Activated CD8-positive, alpha-beta T cell treated with anti-CD3 and anti-CD28 coated beads, Interleukin-2, amount 10 ng/mL, durations not matched to agents 7 days and 5 days (primary cell): ENCODE data around the gene OGFOD1. TPM values are rescaled to one million over a fixed set of nuclear protein-coding genes. Genes with fewer than 3 reads are reported as not detected.
"Not testable (repeated sequence)": the region's sequence is repeated elsewhere in the genome, so short reads cannot be mapped to it uniquely, and the experiment has no call there.

Experiments used
- ATAC-seq: fragments of 150-1000 bp; cut with Tn5 transposase; one replicate; pipeline ENCODE4 v1.10.0; 2021; ENCODE audit warnings: moderate library complexity
- CTCF ChIA-PET: fragments of 350-600 bp; sonication (Branson Sonifier 250); formaldehyde crosslinking; loops from one replicate; lab custom pipeline; 2021; ENCODE audit warnings: antibody characterized with exemption; lab: Charles Lee
- POLR2A ChIA-PET: fragments of 350-600 bp; sonication (Branson Sonifier 250); formaldehyde crosslinking; loops from one replicate; lab custom pipeline; 2021; ENCODE audit warnings: antibody characterized with exemption; lab: Charles Lee
- DNase-seq: peaks from one replicate; pipeline ENCODE4 v3.0.0-alpha.2; 2020
- H3K27ac Mint-ChIP-seq: one replicate; pipeline ENCODE4 v1.8.0; 2021; ENCODE audit warnings: mild to moderate bottlenecking, mixed read lengths
- H3K27me3 Mint-ChIP-seq: one replicate; pipeline ENCODE4 v1.8.0; 2021; ENCODE audit warnings: low read depth, mixed read lengths
- H3K36me3 Mint-ChIP-seq: one replicate; pipeline ENCODE4 v1.8.0; 2021; ENCODE audit warnings: low read depth, mixed read lengths
- H3K4me1 Mint-ChIP-seq: one replicate; pipeline ENCODE4 v1.8.0; 2021; ENCODE audit warnings: low read depth, mixed read lengths
- H3K4me3 Mint-ChIP-seq: one replicate; pipeline ENCODE4 v1.8.0; 2021; ENCODE audit warnings: mild to moderate bottlenecking, mixed read lengths
- H3K9me3 Mint-ChIP-seq: one replicate; pipeline ENCODE4 v1.8.0; 2022; ENCODE audit warnings: mixed read lengths; ENCODE audit not compliant: insufficient read depth
- total RNA-seq, 2 experiments: library from RNA; stranded (reverse); gene quantifications; one replicate each; pipeline ENCODE4 v1.2.3, GENCODE V29; 2021

Gene OGFOD1
- total RNA-seq, 2 experiments from 2014 or later: 41.8 to 42.0 TPM

DNA sequence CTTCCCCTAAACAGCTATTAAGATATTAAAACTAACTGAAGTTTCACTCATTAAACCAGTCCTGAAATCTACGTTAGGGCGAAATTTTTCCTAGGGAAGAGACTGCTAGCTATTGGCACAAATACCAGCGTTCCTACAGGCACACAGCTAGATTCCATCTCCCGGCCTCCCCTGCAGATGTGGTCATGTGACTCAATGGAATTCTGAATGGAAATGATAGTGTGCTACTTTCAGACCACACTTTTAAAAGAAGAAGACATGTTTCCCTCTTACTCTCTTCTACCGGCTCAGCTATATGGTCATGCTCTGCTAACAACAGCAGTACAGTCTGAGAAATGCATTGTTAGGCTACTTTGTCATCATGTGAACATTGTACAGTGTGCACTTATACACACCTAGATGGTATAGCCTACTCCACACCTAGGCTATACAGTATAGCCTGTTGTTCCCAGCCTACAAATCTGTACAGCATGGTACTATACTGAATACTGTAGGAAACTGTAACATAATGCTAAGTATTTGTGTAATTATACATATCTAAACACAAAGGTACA is 31.4 kb downstream of the OGFOD1 start:
- Mint-ChIP-seq H3K4me1 (peaks cover under 1% of the 10 kb centered on the region), H3K27ac (no peak overlapping the region), H3K27me3 (no peaks in the 10 kb centered on the region), H3K36me3 (peaks cover 15% of the 10 kb centered on the region), H3K4me3 (no peak overlapping the region), H3K9me3 (no peaks in the 10 kb centered on the region)
- ChIA-PET CTCF (interaction anchor here (1.5 kb wide), 1 partner anchor 14 kb away, joined by 3 read pairs; no protein-coding TSS in a partner anchor), POLR2A (no interaction called here)
- no peak for ATAC-seq
- no peak for DNase-seq

DNA sequence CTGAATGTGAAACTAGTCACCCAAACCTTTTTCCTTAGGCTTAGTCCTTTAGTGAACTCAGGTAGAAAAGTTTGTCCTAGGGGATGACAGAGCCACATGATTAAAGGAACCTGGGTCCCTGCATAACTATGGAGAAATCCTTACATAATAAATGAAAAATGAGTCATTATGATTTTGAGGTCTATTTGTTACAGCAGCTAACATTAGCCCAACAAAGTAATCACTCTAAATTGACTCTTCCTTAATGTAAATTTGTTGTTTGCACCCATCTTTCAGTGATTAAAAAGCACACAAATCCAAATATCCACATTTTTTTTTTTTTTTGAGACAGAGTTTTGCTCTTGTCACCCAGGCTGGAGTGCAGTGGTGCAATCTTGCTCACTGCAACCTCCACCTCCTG is 32.0 kb downstream of the OGFOD1 start:
- ATAC-seq (no peak), DNase-seq (no peak)
- no peaks in the 10 kb centered on the region for H3K27me3 Mint-ChIP-seq
- CTCF ChIA-PET: no interaction called here
- H3K36me3 Mint-ChIP-seq: peaks cover 15% of the 10 kb centered on the region
- POLR2A ChIA-PET: no interaction called here
- H3K27ac Mint-ChIP-seq: no peak overlapping the region
- no peaks in the 10 kb centered on the region for H3K4me1 Mint-ChIP-seq
- no peaks in the 10 kb centered on the region for H3K9me3 Mint-ChIP-seq
- H3K4me3 Mint-ChIP-seq: no peak overlapping the region

DNA sequence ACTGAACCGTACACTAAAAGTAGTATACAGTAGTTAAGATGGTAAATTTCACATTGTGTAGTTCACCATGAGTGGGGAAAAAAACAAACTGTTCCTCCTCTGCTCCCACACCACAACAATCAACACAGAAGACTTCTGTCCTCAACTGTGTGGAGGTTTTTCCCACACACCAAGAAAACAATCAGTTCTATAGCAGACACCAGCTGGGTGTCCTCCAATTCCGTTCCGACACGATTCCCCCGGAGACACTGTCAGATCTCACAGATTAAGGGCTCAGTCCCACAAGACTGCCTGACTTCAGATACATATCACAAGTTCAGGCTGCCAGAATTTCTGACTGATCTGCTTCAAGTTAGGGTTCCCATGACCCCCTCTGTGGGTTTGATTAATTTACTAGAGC is 36.7 kb downstream of the OGFOD1 start:
- Mint-ChIP-seq H3K4me1 (no peaks in the 10 kb centered on the region), H3K27me3 (no peaks in the 10 kb centered on the region), H3K9me3 (no peaks in the 10 kb centered on the region), H3K36me3 (peaks cover 5% of the 10 kb centered on the region), H3K27ac (no peak overlapping the region), H3K4me3 (no peak overlapping the region)
- ChIA-PET CTCF (interaction anchor here (1.4 kb wide), 1 partner anchor 17 kb away, joined by 3 read pairs; no protein-coding TSS in a partner anchor), POLR2A (no interaction called here)
- no peak for ATAC-seq
- DNase-seq: no peak

DNA sequence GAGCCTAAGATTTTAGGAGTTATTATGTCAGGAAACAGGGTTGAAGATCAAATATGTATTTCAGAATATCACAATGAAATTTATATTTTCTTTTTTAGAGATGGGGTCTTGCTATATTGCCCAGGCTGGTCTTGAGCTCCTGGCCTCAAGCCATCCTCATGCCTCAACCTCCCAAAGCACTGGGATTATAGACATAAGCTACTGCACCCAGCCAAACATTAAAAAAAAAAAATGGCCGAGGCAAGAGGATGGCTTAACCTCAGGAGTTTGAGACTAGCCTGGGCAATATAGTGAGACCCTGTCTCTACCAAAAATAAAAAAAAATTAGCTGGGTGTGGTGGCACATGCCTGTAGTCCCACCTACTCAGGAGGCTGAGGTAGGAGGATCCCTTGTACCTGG is 37.5 kb downstream of the OGFOD1 start:
- H3K4me1 Mint-ChIP-seq, H3K27ac Mint-ChIP-seq, ATAC-seq, H3K27me3 Mint-ChIP-seq, POLR2A ChIA-PET, H3K36me3 Mint-ChIP-seq, H3K4me3 Mint-ChIP-seq, H3K9me3 Mint-ChIP-seq, DNase-seq: not testable (repeated sequence)
- CTCF ChIA-PET: interaction anchor here (1.3 to 1.4 kb wide), 2 partner anchors 18 to 22 kb away, joined by 3 read pairs; no protein-coding TSS in a partner anchor

DNA sequence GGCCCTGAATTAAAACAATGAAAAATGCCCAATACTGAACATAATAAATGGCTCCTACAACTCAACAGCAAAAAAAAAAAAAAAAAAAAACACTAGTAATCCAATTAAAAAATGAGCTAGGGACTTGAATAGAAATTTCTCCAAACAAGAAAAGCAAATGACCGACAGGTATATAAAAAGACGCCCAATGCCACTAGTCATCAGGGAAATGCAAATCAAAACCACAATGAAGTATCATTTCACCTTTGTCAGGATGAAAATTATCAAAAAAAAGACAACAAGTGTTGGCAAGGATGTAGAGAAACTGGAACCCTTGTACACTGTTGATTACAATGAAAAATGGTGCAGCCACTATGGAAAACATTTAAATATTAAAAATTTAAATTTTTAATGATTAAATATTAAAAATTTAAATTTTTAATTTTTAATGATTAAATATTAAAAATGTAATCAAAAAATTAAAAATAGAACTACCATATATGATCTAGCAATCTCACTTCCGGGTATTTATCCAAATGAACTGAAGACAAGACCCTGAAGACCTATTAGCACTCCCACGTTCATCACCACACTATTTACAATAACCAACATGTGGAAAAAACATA is 40.4 kb downstream of the OGFOD1 start:
- no peaks in the 10 kb centered on the region for H3K36me3 Mint-ChIP-seq
- DNase-seq (no peak), ATAC-seq (no peak)
- CTCF ChIA-PET: no interaction called here
- POLR2A ChIA-PET: no interaction called here
- no peaks in the 10 kb centered on the region for H3K4me1 Mint-ChIP-seq
- no peaks in the 10 kb centered on the region for H3K9me3 Mint-ChIP-seq
- no peak overlapping the region for H3K27ac Mint-ChIP-seq
- no peak overlapping the region for H3K4me3 Mint-ChIP-seq
- no peaks in the 10 kb centered on the region for H3K27me3 Mint-ChIP-seq

DNA sequence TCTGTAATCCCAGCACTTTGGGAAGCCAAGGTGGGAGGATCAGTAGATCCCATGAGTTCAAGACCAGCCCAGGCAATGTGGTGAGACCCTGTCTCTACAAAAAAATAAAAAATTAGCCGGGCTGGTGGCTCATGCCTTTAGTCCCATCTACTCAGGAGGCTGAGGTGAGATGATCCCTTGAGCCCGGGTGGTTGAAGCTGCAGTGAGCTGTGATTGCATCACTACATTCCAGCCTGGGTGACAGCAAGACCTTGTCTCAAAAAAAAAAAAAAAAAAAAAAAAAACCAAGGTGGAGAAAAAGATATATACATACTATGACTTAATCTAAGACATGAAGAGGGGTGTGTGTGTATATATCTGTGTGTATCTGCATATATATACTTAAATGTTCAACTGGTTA is 41.8 kb downstream of the OGFOD1 start:
- Mint-ChIP-seq H3K4me3 (no peak overlapping the region), H3K27ac (no peak overlapping the region), H3K36me3 (no peaks in the 10 kb centered on the region), H3K9me3 (no peaks in the 10 kb centered on the region), H3K4me1 (no peaks in the 10 kb centered on the region), H3K27me3 (no peaks in the 10 kb centered on the region)
- no peak for DNase-seq
- no peak for ATAC-seq
- POLR2A ChIA-PET: no interaction called here
- CTCF ChIA-PET: no interaction called here

DNA sequence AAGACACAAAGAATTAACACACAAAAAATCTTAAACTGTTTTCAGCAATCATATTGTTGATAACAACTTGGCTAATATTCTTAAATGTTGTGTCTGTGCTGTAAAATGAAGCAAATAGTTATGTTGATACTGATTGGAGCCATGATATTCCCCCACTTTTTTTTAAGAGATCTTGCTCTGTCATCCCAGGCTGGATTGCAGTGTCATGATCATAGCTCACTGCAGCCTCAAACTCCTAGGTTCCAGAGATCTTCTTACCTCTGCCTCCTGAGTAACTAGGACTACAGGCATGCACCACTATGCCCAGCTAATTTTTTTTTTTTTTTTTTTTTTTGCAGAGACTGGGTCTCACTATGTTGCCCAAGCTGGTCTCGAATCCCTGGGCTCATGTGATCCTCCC is 42.5 kb downstream of the OGFOD1 start:
- DNase-seq: no peak
- no peaks in the 10 kb centered on the region for H3K36me3 Mint-ChIP-seq
- H3K27me3 Mint-ChIP-seq: no peaks in the 10 kb centered on the region
- no peaks in the 10 kb centered on the region for H3K4me1 Mint-ChIP-seq
- POLR2A ChIA-PET: no interaction called here
- no peak overlapping the region for H3K4me3 Mint-ChIP-seq
- H3K27ac Mint-ChIP-seq: no peak overlapping the region
- no peaks in the 10 kb centered on the region for H3K9me3 Mint-ChIP-seq
- ATAC-seq: no peak
- CTCF ChIA-PET: no interaction called here

DNA sequence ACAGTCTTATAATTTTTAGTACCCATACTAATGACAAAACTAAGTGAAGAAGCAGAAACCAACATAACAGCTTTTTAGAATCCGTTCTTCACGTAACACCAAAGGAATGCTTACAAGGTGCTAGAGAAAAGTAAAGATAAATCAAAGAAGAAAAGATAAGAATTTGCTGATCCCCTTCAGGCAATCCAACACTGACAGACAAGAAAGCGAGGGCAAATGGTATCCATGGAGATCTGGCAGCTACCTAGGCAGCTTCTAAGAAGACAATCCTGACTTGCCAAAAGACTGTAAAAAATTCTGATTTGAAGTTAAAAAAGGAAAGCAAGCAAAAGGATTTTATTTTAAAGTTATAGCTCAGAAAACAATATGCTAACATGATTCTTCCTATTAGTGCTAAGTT is 53.8 kb downstream of the OGFOD1 start:
- CTCF ChIA-PET: interaction anchor here (1.0 kb wide), 1 partner anchor 11 kb away, joined by 4 read pairs; no protein-coding TSS in a partner anchor
- no peak overlapping the region for H3K4me3 Mint-ChIP-seq

DNA sequence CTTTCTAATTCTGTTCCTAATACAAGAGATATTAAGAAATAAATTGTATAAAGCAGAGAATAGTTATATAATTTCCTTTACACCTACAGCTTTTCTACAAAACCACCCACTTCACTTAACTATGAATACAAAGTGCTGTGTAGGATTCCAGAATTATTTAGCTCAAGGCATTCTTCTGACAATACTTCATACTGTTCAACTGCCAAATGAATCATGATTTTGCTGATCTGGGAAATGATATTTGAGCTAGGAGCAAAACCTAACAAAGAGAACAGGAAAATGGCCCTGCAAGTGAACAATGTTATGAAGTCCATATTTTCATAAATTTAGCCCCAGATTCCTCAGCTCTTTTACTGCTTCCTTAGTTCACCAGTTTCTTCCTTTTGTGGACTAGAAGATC is 55.6 kb downstream of the OGFOD1 start:
- CTCF ChIA-PET: interaction anchor here (0.6 kb wide), 2 partner anchors 117 to 341 kb away, joined by 3 read pairs; no protein-coding TSS in a partner anchor
- H3K27me3 Mint-ChIP-seq: no peaks in the 10 kb centered on the region
- H3K4me1 Mint-ChIP-seq: no peaks in the 10 kb centered on the region
- POLR2A ChIA-PET: no interaction called here
- H3K9me3 Mint-ChIP-seq: no peaks in the 10 kb centered on the region
- ATAC-seq (no peak), DNase-seq (no peak)
- peaks cover 2% of the 10 kb centered on the region for H3K36me3 Mint-ChIP-seq
- no peak overlapping the region for H3K4me3 Mint-ChIP-seq
- H3K27ac Mint-ChIP-seq: no peak overlapping the region

More for the DNA sequence above, 53.8 kb downstream of the OGFOD1 start:
- Mint-ChIP-seq H3K36me3 (peaks cover 2% of the 10 kb centered on the region), H3K9me3 (no peaks in the 10 kb centered on the region), H3K4me1 (no peaks in the 10 kb centered on the region), H3K27ac (no peak overlapping the region), H3K27me3 (no peaks in the 10 kb centered on the region)
- POLR2A ChIA-PET: no interaction called here
- ATAC-seq (no peak), DNase-seq (no peak)

DNA sequence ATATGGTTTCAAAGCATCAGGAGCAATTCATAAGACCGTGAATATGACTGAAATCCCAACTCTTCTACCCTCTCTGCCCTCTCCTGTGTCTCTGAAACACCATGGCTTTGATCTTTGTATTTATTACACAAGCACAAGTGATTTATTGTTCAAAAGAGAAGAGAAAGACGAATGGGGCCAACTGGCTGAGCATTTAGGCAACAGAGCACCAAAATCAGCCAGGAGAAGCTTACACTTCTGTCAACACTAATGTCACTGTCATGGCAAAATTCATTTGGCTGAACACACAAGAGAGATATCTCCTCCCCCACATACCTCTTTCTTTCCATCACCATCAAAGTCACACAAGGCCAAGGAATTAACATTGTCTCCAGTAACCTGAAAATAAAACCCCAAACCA is 59.2 kb downstream of the OGFOD1 start:
- Mint-ChIP-seq H3K27ac (no peak overlapping the region), H3K9me3 (no peaks in the 10 kb centered on the region), H3K4me3 (no peak overlapping the region), H3K4me1 (no peaks in the 10 kb centered on the region), H3K36me3 (peaks cover 2% of the 10 kb centered on the region), H3K27me3 (no peaks in the 10 kb centered on the region)
- CTCF ChIA-PET: interaction anchor here (0.7 to 1.5 kb wide), 2 partner anchors 22 to 29 kb away, joined by 3 read pairs; no protein-coding TSS in a partner anchor
- no peak for DNase-seq
- ATAC-seq: no peak
- POLR2A ChIA-PET: no interaction called here

DNA sequence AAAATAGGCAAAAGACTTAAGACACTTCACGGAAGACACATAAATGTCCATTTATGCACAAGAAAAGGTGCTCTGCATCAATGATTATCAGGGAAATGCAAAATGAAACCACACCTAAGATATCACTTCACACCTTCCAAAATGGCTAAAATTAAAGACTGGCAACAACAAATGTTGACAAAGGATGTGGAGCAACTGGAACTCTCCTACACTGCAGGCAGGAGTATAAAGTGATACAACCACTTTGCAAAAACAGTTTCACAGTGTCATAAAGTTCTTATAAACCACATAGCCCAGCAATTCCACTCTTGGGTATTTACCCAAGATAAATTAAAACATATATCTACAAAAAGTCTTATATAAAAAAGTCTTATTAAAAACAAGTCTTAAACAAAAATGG is 60.7 kb downstream of the OGFOD1 start:
- Mint-ChIP-seq H3K9me3 (no peaks in the 10 kb centered on the region), H3K36me3 (peaks cover 2% of the 10 kb centered on the region), H3K4me3 (no peak overlapping the region), H3K27me3 (no peaks in the 10 kb centered on the region), H3K27ac (no peak overlapping the region), H3K4me1 (no peaks in the 10 kb centered on the region)
- CTCF ChIA-PET: no interaction called here
- POLR2A ChIA-PET: no interaction called here
- no peak for ATAC-seq
- DNase-seq: no peak

DNA sequence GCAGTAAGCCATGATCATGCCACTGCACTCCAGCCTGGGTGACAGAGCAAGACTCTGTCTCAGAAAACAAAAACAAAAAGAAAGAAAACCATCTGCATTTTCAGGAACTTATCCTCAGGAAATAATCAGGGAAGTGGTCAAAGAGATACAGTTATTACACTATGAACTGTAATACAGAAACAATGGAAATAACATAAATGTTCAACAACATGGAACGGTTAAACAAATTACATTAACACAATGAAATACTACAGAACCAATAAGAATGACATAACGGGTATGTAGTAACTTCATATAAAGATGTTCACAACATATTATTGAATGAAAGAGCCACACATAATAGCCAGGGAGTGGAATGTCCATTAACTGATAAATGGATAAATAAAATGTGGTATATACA is 61.7 kb downstream of the OGFOD1 start:
- ATAC-seq: no peak
- no peaks in the 10 kb centered on the region for H3K4me1 Mint-ChIP-seq
- H3K27ac Mint-ChIP-seq: no peak overlapping the region
- no peak for DNase-seq
- CTCF ChIA-PET: interaction anchor here (1.2 to 2.5 kb wide), 5 partner anchors 10 to 188 kb away, joined by 3 to 16 read pairs (median 5); no protein-coding TSS in a partner anchor
- no peaks in the 10 kb centered on the region for H3K9me3 Mint-ChIP-seq
- H3K27me3 Mint-ChIP-seq: no peaks in the 10 kb centered on the region
- H3K4me3 Mint-ChIP-seq: no peak overlapping the region
- POLR2A ChIA-PET: no interaction called here
- H3K36me3 Mint-ChIP-seq: no peaks in the 10 kb centered on the region
